Hypothalamus (tissue), 51 donors: ENCODE measurements around the gene MYOZ3.

Experiments
- DNase-seq, 51 donors: peaks; one replicate each; lab custom pipeline; 2025; lab: John Stamatoyannopoulos, UW

Gene MYOZ3

GRCh38 chr5:150625831-150626746 lies 35.0 kb upstream of the MYOZ3 start:
- peak in 1 of 51 donors; percentile 62 for DNase-seq

GRCh38 chr5:150626853-150627276 lies 34.2 kb upstream of the MYOZ3 start:
- DNase-seq: peak in 3 of 51 donors; percentile 22 to 62 (median 46)

- no peak for DNase-seq
Observed at GRCh38 chr5:150627731-150628545, 33.1 kb upstream of the MYOZ3 start.

- DNase-seq: no peak
Observed at GRCh38 chr5:150628936-150629485, 32.0 kb upstream of the MYOZ3 start.

GRCh38 chr5:150630016-150630415 lies 31.0 kb upstream of the MYOZ3 start:
- DNase-seq: no peak

GRCh38 chr5:150630461-150631325 lies 30.4 kb upstream of the MYOZ3 start:
- no peak for DNase-seq

- no peak for DNase-seq
Observed at GRCh38 chr5:150631326-150631701, 29.7 kb upstream of the MYOZ3 start.

- DNase-seq: no peak
Observed at GRCh38 chr5:150632305-150633160, 28.5 kb upstream of the MYOZ3 start.

GRCh38 chr5:150633429-150633828 lies 27.6 kb upstream of the MYOZ3 start:
- DNase-seq: no peak

GRCh38 chr5:150636391-150637244 lies 24.4 kb upstream of the MYOZ3 start:
- DNase-seq: peak in 7 of 51 donors; percentile 31 to 53 (median 41)

- DNase-seq: no peak
Observed at GRCh38 chr5:150637245-150638052, 23.6 kb upstream of the MYOZ3 start.

- DNase-seq: no peak
Observed at GRCh38 chr5:150638053-150638444, 23.0 kb upstream of the MYOZ3 start.

- no peak for DNase-seq
Observed at GRCh38 chr5:150638488-150639376, 22.3 kb upstream of the MYOZ3 start.

GRCh38 chr5:150639377-150639692 lies 21.7 kb upstream of the MYOZ3 start:
- DNase-seq: no peak

- no peak for DNase-seq
Observed at GRCh38 chr5:150639751-150640150, 21.3 kb upstream of the MYOZ3 start.

GRCh38 chr5:150640311-150641005 lies 20.6 kb upstream of the MYOZ3 start, which contains the start of gene SYNPO:
Gene SYNPO, plus strand, starts transcription at chr5:150640660. Its CDS starts 7,616 bp downstream, at chr5:150648276.
- peak in 8 of 51 donors; percentile 23 to 73 (median 42) for DNase-seq
